ENCODE data around the gene MDM4.

Gene MDM4

GRCh38 chr1:204589409-204590038, 73.3 kb downstream of the MDM4 start:
- TF ChIP-seq CTCF (IDR thresholded peaks at IDR 0.05; ENCODE audit: control extremely low read depth, extremely low read depth, low read depth, missing control alignments): no peak
- ChIA-PET POLR2A (interaction anchor here (0.5 kb wide), 1 partner anchor 221 kb away, joined by 4 read pairs; no protein-coding TSS in a partner anchor), CTCF (interaction anchor here (2.4 kb wide), 1 partner anchor 217 kb away, joined by 9 read pairs; no protein-coding TSS in a partner anchor)
- no peak for DNase-seq (ENCODE audit: extremely low spot score)

GRCh38 chr1:204591473-204592090, 75.4 kb downstream of the MDM4 start:
- no peak for DNase-seq (ENCODE audit: extremely low spot score)
- ChIA-PET POLR2A (no interaction called here), CTCF (interaction anchor here (0.9 to 1.4 kb wide), 3 partner anchors 17 to 172 kb away, joined by 3 to 6 read pairs (median 3); no protein-coding TSS in a partner anchor)
- no peak for TF ChIP-seq CTCF (IDR thresholded peaks at IDR 0.05; ENCODE audit: control extremely low read depth, extremely low read depth, low read depth, missing control alignments)

GRCh38 chr1:204592246-204592948, 76.2 kb downstream of the MDM4 start:
- TF ChIP-seq CTCF (IDR thresholded peaks at IDR 0.05; ENCODE audit: control extremely low read depth, extremely low read depth, low read depth, missing control alignments): no peak
- ChIA-PET CTCF (interaction anchor here (0.9 to 1.4 kb wide), 3 partner anchors 16 to 171 kb away, joined by 3 to 6 read pairs (median 3); no protein-coding TSS in a partner anchor), POLR2A (no interaction called here)
- DNase-seq (ENCODE audit: extremely low spot score): no peak

- ChIA-PET POLR2A (no interaction called here), CTCF (interaction anchor here (2.0 to 2.1 kb wide), 2 partner anchors 165 to 208 kb away, joined by 6 to 8 read pairs; no protein-coding TSS in a partner anchor)
- no peak for DNase-seq (ENCODE audit: extremely low spot score)
- TF ChIP-seq CTCF (IDR thresholded peaks at IDR 0.05; ENCODE audit: control extremely low read depth, extremely low read depth, low read depth, missing control alignments): no peak
These were observed 82.2 kb downstream of the MDM4 start for GRCh38 chr1:204598319-204598969.

- no peak for TF ChIP-seq CTCF (IDR thresholded peaks at IDR 0.05; ENCODE audit: control extremely low read depth, extremely low read depth, low read depth, missing control alignments)
- POLR2A ChIA-PET: no interaction called here
- CTCF ChIA-PET: interaction anchor here (2.0 to 2.1 kb wide), 2 partner anchors 165 to 208 kb away, joined by 6 to 8 read pairs; no protein-coding TSS in a partner anchor
- no peak for DNase-seq (ENCODE audit: extremely low spot score)
These were observed 82.9 kb downstream of the MDM4 start for GRCh38 chr1:204599098-204599497.

GRCh38 chr1:204599596-204599995, 83.4 kb downstream of the MDM4 start:
- DNase-seq (ENCODE audit: extremely low spot score): no peak
- CTCF ChIA-PET: interaction anchor here (2.0 to 2.1 kb wide), 2 partner anchors 164 to 207 kb away, joined by 6 to 8 read pairs; no protein-coding TSS in a partner anchor
- POLR2A ChIA-PET: no interaction called here
- no peak for TF ChIP-seq CTCF (IDR thresholded peaks at IDR 0.05; ENCODE audit: control extremely low read depth, extremely low read depth, low read depth, missing control alignments)
